ENCODE results near the gene PDE4A.

PDE4A gene

GRCh38 chr19:10508036-10508435, 87.7 kb downstream of the PDE4A start:
- Histone ChIP-seq H3K4me1 (ENCODE audit: insufficient read depth, insufficient read length) (no peaks in the 10 kb centered on the region), H3K4me3 (ENCODE audit: insufficient read length, low read depth) (no peak overlapping the region), H3K9ac (ENCODE audit: insufficient read length, low read depth) (no peak overlapping the region), H3K9me3 (ENCODE audit: insufficient read depth, low read length) (no peaks in the 10 kb centered on the region), H3K36me3 (ENCODE audit: insufficient read depth, insufficient read length, low read length) (no peaks in the 10 kb centered on the region), H3K27me3 (ENCODE audit: insufficient read depth, insufficient read length) (peaks cover under 1% of the 10 kb centered on the region)
- no peak for TF ChIP-seq ZNF274 (IDR thresholded peaks at IDR 0.05; ENCODE audit: low read depth, low read length)
- no peak for TF ChIP-seq SUZ12 (IDR thresholded peaks at IDR 0.05; ENCODE audit: extremely low read depth, insufficient read depth, insufficient read length)
- TF ChIP-seq YY1 (IDR thresholded peaks at IDR 0.05; ENCODE audit: insufficient read depth, insufficient read length) = no peak
- no peak for DNase-seq (ENCODE audit: low read depth, low spot score)

- no peaks in the 10 kb centered on the region for H3K4me1 ChIP-seq (ENCODE audit: insufficient read depth, insufficient read length)
Measured at GRCh38 chr19:10508707-10509106, 88.4 kb downstream of the PDE4A start.

GRCh38 chr19:10510301-10510802, 90.0 kb downstream of the PDE4A start:
- no peak for DNase-seq (ENCODE audit: low read depth, low spot score)
- peaks cover 3% of the 10 kb centered on the region for H3K36me3 ChIP-seq (ENCODE audit: insufficient read depth, insufficient read length, low read length)
- no peaks in the 10 kb centered on the region for H3K9me3 ChIP-seq (ENCODE audit: insufficient read depth, low read length)
- no peak overlapping the region for H3K4me3 ChIP-seq (ENCODE audit: insufficient read length, low read depth)
- H3K4me1 ChIP-seq (ENCODE audit: insufficient read depth, insufficient read length) = peaks cover 6% of the 10 kb centered on the region
- H3K9ac ChIP-seq (ENCODE audit: insufficient read length, low read depth) = no peak overlapping the region
- TF ChIP-seq SUZ12 (IDR thresholded peaks at IDR 0.05; ENCODE audit: extremely low read depth, insufficient read depth, insufficient read length) (no peak), ZNF274 (IDR thresholded peaks at IDR 0.05; ENCODE audit: low read depth, low read length) (no peak), YY1 (IDR thresholded peaks at IDR 0.05; ENCODE audit: insufficient read depth, insufficient read length) (no peak)
- H3K27me3 ChIP-seq (ENCODE audit: insufficient read depth, insufficient read length) = peaks cover 21% of the 10 kb centered on the region

More at GRCh38 chr19:10508707-10509106, 88.4 kb downstream of the PDE4A start:
- no peaks in the 10 kb centered on the region for H3K9me3 ChIP-seq (ENCODE audit: insufficient read depth, low read length)
- no peak overlapping the region for H3K9ac ChIP-seq (ENCODE audit: insufficient read length, low read depth)
- peaks cover 3% of the 10 kb centered on the region for H3K36me3 ChIP-seq (ENCODE audit: insufficient read depth, insufficient read length, low read length)
- H3K4me3 ChIP-seq (ENCODE audit: insufficient read length, low read depth) = no peak overlapping the region
- H3K27me3 ChIP-seq (ENCODE audit: insufficient read depth, insufficient read length) = peaks cover 8% of the 10 kb centered on the region
- no peak for TF ChIP-seq SUZ12 (IDR thresholded peaks at IDR 0.05; ENCODE audit: extremely low read depth, insufficient read depth, insufficient read length)
- no peak for TF ChIP-seq YY1 (IDR thresholded peaks at IDR 0.05; ENCODE audit: insufficient read depth, insufficient read length)
- no peak for TF ChIP-seq ZNF274 (IDR thresholded peaks at IDR 0.05; ENCODE audit: low read depth, low read length)
- no peak for DNase-seq (ENCODE audit: low read depth, low spot score)

- Histone ChIP-seq H3K9ac (ENCODE audit: insufficient read length, low read depth) (no peak overlapping the region), H3K4me1 (ENCODE audit: insufficient read depth, insufficient read length) (peaks cover 6% of the 10 kb centered on the region), H3K27me3 (ENCODE audit: insufficient read depth, insufficient read length) (peaks cover 28% of the 10 kb centered on the region), H3K36me3 (ENCODE audit: insufficient read depth, insufficient read length, low read length) (peaks cover 3% of the 10 kb centered on the region), H3K4me3 (ENCODE audit: insufficient read length, low read depth) (no peak overlapping the region), H3K9me3 (ENCODE audit: insufficient read depth, low read length) (no peaks in the 10 kb centered on the region)
- TF ChIP-seq YY1 (IDR thresholded peaks at IDR 0.05; ENCODE audit: insufficient read depth, insufficient read length) = no peak
- no peak for DNase-seq (ENCODE audit: low read depth, low spot score)
Measured at GRCh38 chr19:10513223-10513622, 92.9 kb downstream of the PDE4A start.

- TF ChIP-seq YY1 (IDR thresholded peaks at IDR 0.05; ENCODE audit: insufficient read depth, insufficient read length) = no peak
- no peak for TF ChIP-seq ZNF274 (IDR thresholded peaks at IDR 0.05; ENCODE audit: low read depth, low read length)
- no peak for TF ChIP-seq SUZ12 (IDR thresholded peaks at IDR 0.05; ENCODE audit: extremely low read depth, insufficient read depth, insufficient read length)
- peaks cover 15% of the 10 kb centered on the region for H3K4me1 ChIP-seq (ENCODE audit: insufficient read depth, insufficient read length)
- H3K4me3 ChIP-seq (ENCODE audit: insufficient read length, low read depth) = no peak overlapping the region
- peaks cover 3% of the 10 kb centered on the region for H3K36me3 ChIP-seq (ENCODE audit: insufficient read depth, insufficient read length, low read length)
- peaks cover 40% of the 10 kb centered on the region for H3K27me3 ChIP-seq (ENCODE audit: insufficient read depth, insufficient read length)
- peak overlapping the region; percentile 53 for H3K9ac ChIP-seq (ENCODE audit: insufficient read length, low read depth)
- H3K9me3 ChIP-seq (ENCODE audit: insufficient read depth, low read length) = no peaks in the 10 kb centered on the region
- DNase-seq (ENCODE audit: low read depth, low spot score) = no peak
Measured at GRCh38 chr19:10514211-10515145, 94.1 kb downstream of the PDE4A start.

GRCh38 chr19:10516064-10516385, 95.7 kb downstream of the PDE4A start:
- Histone ChIP-seq H3K27me3 (ENCODE audit: insufficient read depth, insufficient read length) (peaks cover 40% of the 10 kb centered on the region), H3K9ac (ENCODE audit: insufficient read length, low read depth) (no peak overlapping the region), H3K4me3 (ENCODE audit: insufficient read length, low read depth) (no peak overlapping the region), H3K9me3 (ENCODE audit: insufficient read depth, low read length) (no peaks in the 10 kb centered on the region), H3K4me1 (ENCODE audit: insufficient read depth, insufficient read length) (peaks cover 15% of the 10 kb centered on the region), H3K36me3 (ENCODE audit: insufficient read depth, insufficient read length, low read length) (peaks cover 3% of the 10 kb centered on the region)
- no peak for DNase-seq (ENCODE audit: low read depth, low spot score)
- TF ChIP-seq SUZ12 (IDR thresholded peaks at IDR 0.05; ENCODE audit: extremely low read depth, insufficient read depth, insufficient read length) = no peak
- TF ChIP-seq ZNF274 (IDR thresholded peaks at IDR 0.05; ENCODE audit: low read depth, low read length) = no peak
- no peak for TF ChIP-seq YY1 (IDR thresholded peaks at IDR 0.05; ENCODE audit: insufficient read depth, insufficient read length)

GRCh38 chr19:10516671-10517286, 96.4 kb downstream of the PDE4A start:
- H3K4me3 ChIP-seq (ENCODE audit: insufficient read length, low read depth) = peak overlapping the region; percentile 76
- no peaks in the 10 kb centered on the region for H3K9me3 ChIP-seq (ENCODE audit: insufficient read depth, low read length)
- TF ChIP-seq ZNF274 (IDR thresholded peaks at IDR 0.05; ENCODE audit: low read depth, low read length) (no peak), YY1 (IDR thresholded peaks at IDR 0.05; ENCODE audit: insufficient read depth, insufficient read length) (no peak), SUZ12 (IDR thresholded peaks at IDR 0.05; ENCODE audit: extremely low read depth, insufficient read depth, insufficient read length) (no peak)
- peaks cover 40% of the 10 kb centered on the region for H3K27me3 ChIP-seq (ENCODE audit: insufficient read depth, insufficient read length)
- no peak for DNase-seq (ENCODE audit: low read depth, low spot score)
- peaks cover 15% of the 10 kb centered on the region for H3K4me1 ChIP-seq (ENCODE audit: insufficient read depth, insufficient read length)
- H3K9ac ChIP-seq (ENCODE audit: insufficient read length, low read depth) = peak overlapping the region; percentile 87
- H3K36me3 ChIP-seq (ENCODE audit: insufficient read depth, insufficient read length, low read length) = peaks cover 3% of the 10 kb centered on the region

Measured in NT2/D1 (cell line).